Activated naive CD8-positive, alpha-beta T cell treated with anti-CD3 and anti-CD28 coated beads, Interleukin-2, amount 50 U/mL, for 24 hours (primary cell): ENCODE measurements around the gene TNFRSF21.
"Not testable (repeated sequence)": the region's sequence is repeated elsewhere in the genome, so short reads cannot be mapped to it uniquely, and the experiment has no call there.

ENCODE experiments used
- ATAC-seq: fragments of 150-1000 bp; cut with Tn5 transposase; one replicate; pipeline ENCODE4 v1.10.0; 2021
- DNase-seq: peaks from one replicate; pipeline ENCODE4 v3.0.0; 2021
- H3K27ac Mint-ChIP-seq: one replicate; pipeline ENCODE4 v1.8.0; 2021; ENCODE audit warnings: mild to moderate bottlenecking, mixed read lengths
- H3K27me3 Mint-ChIP-seq: one replicate; pipeline ENCODE4 v1.8.0; 2021; ENCODE audit warnings: mixed read lengths
- H3K36me3 Mint-ChIP-seq: one replicate; pipeline ENCODE4 v1.8.0; 2021; ENCODE audit warnings: low read depth, mixed read lengths
- H3K4me1 Mint-ChIP-seq: one replicate; pipeline ENCODE4 v1.8.0; 2021; ENCODE audit warnings: mixed read lengths
- H3K4me3 Mint-ChIP-seq: one replicate; pipeline ENCODE4 v1.8.0; 2021; ENCODE audit warnings: mild to moderate bottlenecking, moderate library complexity, mixed read lengths
- H3K9me3 Mint-ChIP-seq: one replicate; pipeline ENCODE4 v1.8.0; 2021; ENCODE audit warnings: mixed read lengths

TNFRSF21 gene

GRCh38 chr6:47240277-47240890 is 69.3 kb downstream of the TNFRSF21 start:
- ATAC-seq = no peak
- Mint-ChIP-seq H3K4me1 (peaks cover 16% of the 10 kb centered on the region), H3K4me3 (no peak overlapping the region), H3K27ac (no peak overlapping the region), H3K9me3 (no peaks in the 10 kb centered on the region), H3K36me3 (no peaks in the 10 kb centered on the region), H3K27me3 (no peaks in the 10 kb centered on the region)
- DNase-seq = no peak

- Mint-ChIP-seq H3K9me3 (no peaks in the 10 kb centered on the region), H3K36me3 (no peaks in the 10 kb centered on the region), H3K27me3 (no peaks in the 10 kb centered on the region), H3K27ac (no peak overlapping the region), H3K4me3 (no peak overlapping the region), H3K4me1 (peaks cover 14% of the 10 kb centered on the region)
- DNase-seq (no peak), ATAC-seq (no peak)
Measured at GRCh38 chr6:47239546-47239945, 70.2 kb downstream of the TNFRSF21 start.

DNA sequence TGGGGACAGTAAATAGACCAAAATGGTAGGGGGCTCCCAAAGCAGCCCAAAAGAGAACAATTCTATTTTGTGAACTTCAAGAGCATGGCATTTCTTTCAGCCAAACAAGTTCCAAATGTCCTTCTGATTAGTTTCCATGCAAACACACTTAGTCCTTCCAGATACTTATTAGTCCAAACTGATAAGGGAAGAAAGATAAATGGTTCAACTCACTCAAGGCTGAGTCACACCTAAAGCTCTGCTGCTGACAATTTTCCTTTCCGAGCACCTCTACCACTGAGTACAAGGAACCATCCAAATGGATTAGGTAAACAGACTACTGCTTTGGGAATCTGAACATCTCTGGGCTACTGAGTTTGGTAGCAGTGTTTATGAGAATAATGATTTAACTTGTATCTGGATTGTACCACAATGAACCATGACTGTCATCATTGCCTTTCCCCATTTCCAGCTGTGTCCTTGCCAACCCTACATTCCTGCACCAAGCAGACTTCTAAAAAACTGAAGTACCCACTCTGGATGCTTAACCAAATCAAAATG is 71.2 kb downstream of the TNFRSF21 start:
- H3K9me3 Mint-ChIP-seq = no peaks in the 10 kb centered on the region
- no peak for DNase-seq
- no peaks in the 10 kb centered on the region for H3K36me3 Mint-ChIP-seq
- H3K4me1 Mint-ChIP-seq = peaks cover 14% of the 10 kb centered on the region
- no peak overlapping the region for H3K4me3 Mint-ChIP-seq
- no peaks in the 10 kb centered on the region for H3K27me3 Mint-ChIP-seq
- no peak for ATAC-seq
- H3K27ac Mint-ChIP-seq = no peak overlapping the region

- ATAC-seq (no peak), DNase-seq (no peak)
- no peaks in the 10 kb centered on the region for H3K9me3 Mint-ChIP-seq
- H3K27ac Mint-ChIP-seq = no peak overlapping the region
- H3K36me3 Mint-ChIP-seq = no peaks in the 10 kb centered on the region
- H3K4me1 Mint-ChIP-seq = peaks cover 6% of the 10 kb centered on the region
- no peak overlapping the region for H3K4me3 Mint-ChIP-seq
- H3K27me3 Mint-ChIP-seq = no peaks in the 10 kb centered on the region
Measured at GRCh38 chr6:47237196-47237595, 72.5 kb downstream of the TNFRSF21 start.

GRCh38 chr6:47235964-47236760 is 73.5 kb downstream of the TNFRSF21 start:
- ATAC-seq = no peak
- H3K27me3 Mint-ChIP-seq = no peaks in the 10 kb centered on the region

GRCh38 chr6:47235421-47235820 is 74.3 kb downstream of the TNFRSF21 start:
- no peak for ATAC-seq

More at GRCh38 chr6:47235964-47236760, 73.5 kb downstream of the TNFRSF21 start:
- Mint-ChIP-seq H3K36me3 (no peaks in the 10 kb centered on the region), H3K27ac (no peak overlapping the region), H3K4me3 (no peak overlapping the region), H3K9me3 (no peaks in the 10 kb centered on the region), H3K4me1 (no peaks in the 10 kb centered on the region)
- no peak for DNase-seq

GRCh38 chr6:47234266-47234933 is 75.3 kb downstream of the TNFRSF21 start:
- no peak for DNase-seq
- ATAC-seq = no peak
- Mint-ChIP-seq H3K9me3 (no peaks in the 10 kb centered on the region), H3K4me1 (no peaks in the 10 kb centered on the region), H3K36me3 (no peaks in the 10 kb centered on the region), H3K4me3 (no peak overlapping the region), H3K27ac (no peak overlapping the region), H3K27me3 (no peaks in the 10 kb centered on the region)

More at GRCh38 chr6:47235421-47235820, 74.3 kb downstream of the TNFRSF21 start:
- Mint-ChIP-seq H3K27me3 (no peaks in the 10 kb centered on the region), H3K4me1 (no peaks in the 10 kb centered on the region), H3K27ac (no peak overlapping the region), H3K36me3 (no peaks in the 10 kb centered on the region), H3K4me3 (no peak overlapping the region), H3K9me3 (no peaks in the 10 kb centered on the region)
- no peak for DNase-seq

DNA sequence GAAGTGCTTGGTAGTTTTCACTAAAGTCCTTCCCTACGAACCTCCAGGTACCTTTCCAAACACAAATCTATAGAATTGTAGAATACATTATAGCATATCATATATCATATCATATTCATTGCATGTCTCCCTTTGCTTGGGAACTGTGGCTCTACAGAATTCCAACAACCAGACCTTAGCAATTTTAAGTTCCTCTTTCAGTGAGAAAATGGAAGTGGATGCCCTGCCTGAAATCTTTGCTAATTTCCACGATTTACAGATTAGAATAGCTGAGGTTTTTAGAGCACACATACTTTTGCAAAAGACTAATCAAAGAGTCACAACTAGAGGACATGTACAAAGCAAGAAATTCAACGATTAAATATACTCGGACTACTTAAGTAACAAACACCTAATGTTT is 78.6 kb downstream of the TNFRSF21 start:
- no peaks in the 10 kb centered on the region for H3K27me3 Mint-ChIP-seq
- no peak for ATAC-seq
- H3K4me1 Mint-ChIP-seq = no peaks in the 10 kb centered on the region
- no peak overlapping the region for H3K4me3 Mint-ChIP-seq
- DNase-seq = no peak
- no peaks in the 10 kb centered on the region for H3K9me3 Mint-ChIP-seq
- no peak overlapping the region for H3K27ac Mint-ChIP-seq
- no peaks in the 10 kb centered on the region for H3K36me3 Mint-ChIP-seq

GRCh38 chr6:47230579-47230978 is 79.1 kb downstream of the TNFRSF21 start:
- ATAC-seq = no peak

DNA sequence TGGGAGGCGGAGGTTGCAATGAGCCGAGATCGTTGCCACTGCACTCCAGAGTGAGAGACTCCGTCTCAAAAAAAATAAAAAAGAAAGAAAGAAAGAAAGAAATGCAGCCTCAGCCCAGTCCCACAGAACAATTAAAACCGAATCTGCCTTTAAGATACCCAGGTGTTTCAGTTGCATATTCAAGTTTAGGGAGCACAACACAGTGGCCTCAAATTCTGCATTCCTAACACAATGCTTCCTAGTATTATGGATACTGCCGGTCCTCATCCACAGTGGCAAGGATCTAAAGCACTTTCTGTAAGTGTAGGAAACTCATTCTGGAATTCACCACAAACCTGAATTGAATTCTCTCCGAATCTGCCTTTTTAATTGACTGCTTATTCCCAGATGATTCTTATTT is 80.5 kb downstream of the TNFRSF21 start:
- H3K27me3 Mint-ChIP-seq = no peaks in the 10 kb centered on the region
- H3K4me1 Mint-ChIP-seq = no peaks in the 10 kb centered on the region
- no peak overlapping the region for H3K4me3 Mint-ChIP-seq
- no peaks in the 10 kb centered on the region for H3K9me3 Mint-ChIP-seq
- no peak for DNase-seq
- no peak overlapping the region for H3K27ac Mint-ChIP-seq
- no peaks in the 10 kb centered on the region for H3K36me3 Mint-ChIP-seq
- no peak for ATAC-seq

More at GRCh38 chr6:47230579-47230978, 79.1 kb downstream of the TNFRSF21 start:
- H3K4me3 Mint-ChIP-seq = no peak overlapping the region
- DNase-seq = no peak
- H3K27me3 Mint-ChIP-seq = no peaks in the 10 kb centered on the region
- no peaks in the 10 kb centered on the region for H3K36me3 Mint-ChIP-seq
- H3K27ac Mint-ChIP-seq = no peak overlapping the region
- H3K9me3 Mint-ChIP-seq = no peaks in the 10 kb centered on the region
- H3K4me1 Mint-ChIP-seq = no peaks in the 10 kb centered on the region

- not testable (repeated sequence) for DNase-seq, H3K4me1 Mint-ChIP-seq, H3K27me3 Mint-ChIP-seq, H3K4me3 Mint-ChIP-seq, ATAC-seq, H3K9me3 Mint-ChIP-seq, H3K36me3 Mint-ChIP-seq, H3K27ac Mint-ChIP-seq
Measured at GRCh38 chr6:47228093-47228492, 81.6 kb downstream of the TNFRSF21 start.

DNA sequence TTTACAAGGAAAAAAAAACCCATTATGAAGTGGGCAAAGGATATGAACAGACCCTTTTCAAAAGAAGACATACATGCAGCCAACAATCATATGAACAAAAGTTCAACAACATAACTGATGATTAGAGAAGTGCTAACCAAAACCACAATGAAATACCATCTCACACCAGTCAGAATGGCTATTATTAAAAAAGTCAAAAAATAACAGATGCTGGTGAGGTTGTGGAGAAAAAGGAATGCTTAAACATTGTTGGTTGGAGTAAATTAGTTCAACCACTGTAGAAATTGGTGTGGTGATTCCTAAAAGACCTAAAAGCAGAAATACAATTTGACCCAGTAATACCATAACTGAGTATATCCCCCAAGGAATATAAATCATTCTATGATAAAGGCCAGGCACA is 86.5 kb downstream of the TNFRSF21 start:
- H3K9me3 Mint-ChIP-seq, H3K27ac Mint-ChIP-seq, H3K4me3 Mint-ChIP-seq, DNase-seq, H3K36me3 Mint-ChIP-seq, H3K4me1 Mint-ChIP-seq, ATAC-seq, H3K27me3 Mint-ChIP-seq: not testable (repeated sequence)

DNA sequence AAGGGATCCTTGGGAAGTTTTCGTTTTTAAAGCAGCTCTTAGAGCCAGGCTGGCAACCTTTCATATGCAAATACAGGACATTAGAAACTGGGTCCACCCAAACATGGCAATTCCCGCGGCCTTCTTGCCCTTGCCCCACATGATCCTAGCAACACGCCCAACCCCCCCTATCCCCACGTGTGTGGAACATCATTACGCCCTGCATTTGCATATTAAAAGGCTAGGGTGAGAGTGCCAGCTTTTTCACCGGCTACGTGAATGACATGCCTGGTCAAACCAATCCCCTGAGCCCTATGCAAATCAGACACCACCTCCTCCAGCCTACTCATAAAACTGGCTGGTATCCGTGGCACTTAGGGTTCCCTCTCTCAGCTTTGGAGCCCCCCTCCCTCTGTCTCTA is 88.1 kb downstream of the TNFRSF21 start:
- ATAC-seq (no peak), DNase-seq (no peak)
- Mint-ChIP-seq H3K4me3 (no peak overlapping the region), H3K27ac (no peak overlapping the region), H3K36me3 (no peaks in the 10 kb centered on the region), H3K27me3 (no peaks in the 10 kb centered on the region), H3K4me1 (no peaks in the 10 kb centered on the region), H3K9me3 (peaks cover 4% of the 10 kb centered on the region)

DNA sequence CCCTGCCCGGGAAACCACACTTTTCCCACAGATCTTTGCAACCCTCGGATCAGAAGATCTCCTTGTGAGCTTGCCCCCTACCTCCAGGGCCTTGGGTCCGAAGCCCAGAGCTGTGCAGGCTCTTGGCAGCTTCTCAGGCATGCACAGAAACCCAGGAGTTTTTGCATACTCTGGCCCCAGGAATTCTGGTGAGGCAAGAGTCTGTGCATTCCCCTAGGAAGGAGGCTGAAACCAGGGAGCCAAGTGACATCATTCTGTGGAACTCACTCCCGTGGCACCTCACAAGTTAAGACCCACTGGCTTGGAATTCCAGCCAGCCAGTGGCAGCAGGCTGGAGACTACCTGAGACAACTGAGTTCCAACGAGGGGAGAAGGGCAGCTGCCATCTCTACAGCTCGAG is 100.1 kb downstream of the TNFRSF21 start:
- Mint-ChIP-seq H3K9me3 (peaks cover 3% of the 10 kb centered on the region), H3K4me1 (peaks cover 4% of the 10 kb centered on the region), H3K36me3 (no peaks in the 10 kb centered on the region), H3K27me3 (no peaks in the 10 kb centered on the region), H3K4me3 (no peak overlapping the region), H3K27ac (no peak overlapping the region)
- ATAC-seq (no peak), DNase-seq (no peak)

GRCh38 chr6:47207261-47207660 is 102.4 kb downstream of the TNFRSF21 start:
- no peak for DNase-seq
- Mint-ChIP-seq H3K36me3 (no peaks in the 10 kb centered on the region), H3K27me3 (no peaks in the 10 kb centered on the region), H3K4me1 (peaks cover 18% of the 10 kb centered on the region), H3K4me3 (no peak overlapping the region), H3K27ac (no peak overlapping the region), H3K9me3 (peaks cover 3% of the 10 kb centered on the region)
- ATAC-seq = no peak
